Epidermal melanocyte (primary cell): ENCODE results near the gene CRLF1.
A peak's percentile ranks its signal among the peaks of the same experiment; 100 is the strongest.

Source experiments
- DNase-seq: peaks from one replicate; pipeline ENCODE4 v3.0.0; 2011; ENCODE audit warnings: low spot score; ENCODE audit not compliant: insufficient read length

The CRLF1 gene

GRCh38 chr19:18558604-18559003 is 48.0 kb downstream of the CRLF1 start:
- DNase-seq = no peak

- no peak for DNase-seq
These were observed 48.4 kb downstream of the CRLF1 start for GRCh38 chr19:18558202-18558555.

GRCh38 chr19:18557411-18558201 is 49.0 kb downstream of the CRLF1 start, which contains the start of gene KXD1:
KXD1 (plus strand) TSS chr19:18557870; CDS start chr19:18562057, 4,187 bp downstream.
- DNase-seq = peak; percentile 98

- no peak for DNase-seq
These were observed 55.0 kb downstream of the CRLF1 start for GRCh38 chr19:18551631-18552030.

- no peak for DNase-seq
These were observed 62.7 kb downstream of the CRLF1 start for GRCh38 chr19:18543814-18544475.
